ENCODE measurements around the gene MRPL55. TPM values are rescaled to one million over a fixed set of nuclear protein-coding genes. Genes with fewer than 3 reads are reported as not detected.
A peak's percentile ranks its signal among the peaks of the same experiment; 100 is the strongest.

The MRPL55 gene
- total and polyA plus RNA-seq, 2 of the 13 experiments (the other 11 are each of a cell fraction or from before 2014, with no cell fraction given): 58.6 to 92.9 TPM

DNA sequence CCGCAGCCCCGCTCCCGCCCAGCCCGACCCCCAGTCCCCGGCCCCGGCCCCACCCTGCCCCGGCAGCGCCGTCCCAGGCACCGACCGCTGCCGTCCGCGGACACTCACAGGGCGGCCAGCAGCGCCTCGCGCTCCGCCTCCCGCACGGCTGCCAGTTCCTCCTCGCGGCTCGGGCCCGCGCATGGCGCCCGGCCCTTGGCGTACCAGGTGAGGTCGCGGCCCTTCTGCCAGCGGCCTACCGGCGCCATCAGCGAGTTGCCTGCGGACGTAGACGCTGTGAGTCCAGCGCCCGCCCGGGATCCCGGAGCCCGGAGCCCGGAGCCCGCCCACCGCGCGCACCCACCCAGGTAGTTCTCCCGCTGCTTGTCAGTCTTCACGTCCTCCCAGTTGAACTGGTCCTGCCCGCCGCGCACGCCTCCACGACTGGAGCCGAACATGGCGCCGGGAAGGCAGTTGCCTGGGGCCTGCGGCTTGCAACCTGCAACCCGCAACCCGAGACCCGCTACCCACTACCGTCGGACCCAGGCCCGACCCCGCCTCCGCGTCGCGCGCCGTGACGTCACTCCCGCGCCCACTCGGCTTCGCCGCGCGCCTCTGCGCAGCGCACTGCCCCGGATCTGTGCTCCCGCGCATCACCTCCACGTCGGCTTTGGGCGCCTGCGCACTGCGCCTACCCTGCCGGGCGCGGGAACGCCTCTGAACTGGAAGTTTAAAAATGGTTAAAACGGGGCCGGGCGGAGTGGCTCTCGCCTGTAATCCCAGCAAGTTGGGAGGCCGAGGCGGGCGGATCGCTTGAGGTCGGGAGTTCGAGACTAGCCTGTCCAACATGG lies 6.1 kb downstream of the MRPL55 start, which contains the start of gene C1orf35 (continued):
- TF ChIP-seq MXI1 (IDR thresholded peaks at IDR 0.05; ENCODE audit: borderline replicate concordance, low read depth, low read length): peak; percentile 57; the same call in 1 of the 3 replicates
- TF ChIP-seq, protein P1, sequence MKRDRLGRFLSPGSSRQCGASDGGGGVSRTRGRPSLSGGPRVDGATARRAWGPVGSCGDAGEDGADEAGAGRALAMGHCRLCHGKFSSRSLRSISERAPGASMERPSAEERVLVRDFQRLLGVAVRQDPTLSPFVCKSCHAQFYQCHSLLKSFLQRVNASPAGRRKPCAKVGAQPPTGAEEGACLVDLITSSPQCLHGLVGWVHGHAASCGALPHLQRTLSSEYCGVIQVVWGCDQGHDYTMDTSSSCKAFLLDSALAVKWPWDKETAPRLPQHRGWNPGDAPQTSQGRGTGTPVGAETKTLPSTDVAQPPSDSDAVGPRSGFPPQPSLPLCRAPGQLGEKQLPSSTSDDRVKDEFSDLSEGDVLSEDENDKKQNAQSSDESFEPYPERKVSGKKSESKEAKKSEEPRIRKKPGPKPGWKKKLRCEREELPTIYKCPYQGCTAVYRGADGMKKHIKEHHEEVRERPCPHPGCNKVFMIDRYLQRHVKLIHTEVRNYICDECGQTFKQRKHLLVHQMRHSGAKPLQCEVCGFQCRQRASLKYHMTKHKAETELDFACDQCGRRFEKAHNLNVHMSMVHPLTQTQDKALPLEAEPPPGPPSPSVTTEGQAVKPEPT (CRISPR knock-in tag; IDR thresholded peaks at IDR 0.05; ENCODE audit: low read depth): 0 out of 2 replicates have a peak, but pooled peaks have one; percentile 28
- TF ChIP-seq ZNF460 (CRISPR knock-in tag; IDR thresholded peaks at IDR 0.05; ENCODE audit: borderline replicate concordance): no peak; the same call in 1 of the 2 replicates
- TF ChIP-seq PAF1 (CRISPR knock-in tag; IDR thresholded peaks at IDR 0.05): no peak
- no peak for TF ChIP-seq SUZ12 (IDR thresholded peaks at IDR 0.05; ENCODE audit: low read depth, low read length)
- TF ChIP-seq MEF2D (CRISPR knock-in tag; IDR thresholded peaks at IDR 0.05): peak; percentile 40; the same call in 1 of the 2 replicates
- TF ChIP-seq STAT5B (CRISPR knock-in tag; IDR thresholded peaks at IDR 0.05): no peak
- peak; percentile 70 for TF ChIP-seq MED1 (CRISPR knock-in tag; IDR thresholded peaks at IDR 0.05)
- no peak for TF ChIP-seq ZNF83 (CRISPR knock-in tag; IDR thresholded peaks at IDR 0.05; ENCODE audit: borderline replicate concordance)
- TF ChIP-seq, protein P2, sequence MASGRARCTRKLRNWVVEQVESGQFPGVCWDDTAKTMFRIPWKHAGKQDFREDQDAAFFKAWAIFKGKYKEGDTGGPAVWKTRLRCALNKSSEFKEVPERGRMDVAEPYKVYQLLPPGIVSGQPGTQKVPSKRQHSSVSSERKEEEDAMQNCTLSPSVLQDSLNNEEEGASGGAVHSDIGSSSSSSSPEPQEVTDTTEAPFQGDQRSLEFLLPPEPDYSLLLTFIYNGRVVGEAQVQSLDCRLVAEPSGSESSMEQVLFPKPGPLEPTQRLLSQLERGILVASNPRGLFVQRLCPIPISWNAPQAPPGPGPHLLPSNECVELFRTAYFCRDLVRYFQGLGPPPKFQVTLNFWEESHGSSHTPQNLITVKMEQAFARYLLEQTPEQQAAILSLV (CRISPR knock-in tag; IDR thresholded peaks at IDR 0.05; ENCODE audit: borderline replicate concordance): peak; percentile 88; the same call in 1 of the 2 replicates
- no peak for TF ChIP-seq KAT2B (IDR thresholded peaks at IDR 0.05; ENCODE audit: borderline replicate concordance, low read depth, low read length)
- peak; percentile 94 for TF ChIP-seq CENPT (CRISPR knock-in tag; IDR thresholded peaks at IDR 0.05; ENCODE audit: low read depth)
- TF ChIP-seq ZNF282 (IDR thresholded peaks at IDR 0.05; ENCODE audit: partially characterized antibody): no peak
- TF ChIP-seq ZFP1 (CRISPR knock-in tag; IDR thresholded peaks at IDR 0.05): 0 out of 2 replicates have a peak, but pooled peaks have one; percentile 53
- TF ChIP-seq, protein P3, sequence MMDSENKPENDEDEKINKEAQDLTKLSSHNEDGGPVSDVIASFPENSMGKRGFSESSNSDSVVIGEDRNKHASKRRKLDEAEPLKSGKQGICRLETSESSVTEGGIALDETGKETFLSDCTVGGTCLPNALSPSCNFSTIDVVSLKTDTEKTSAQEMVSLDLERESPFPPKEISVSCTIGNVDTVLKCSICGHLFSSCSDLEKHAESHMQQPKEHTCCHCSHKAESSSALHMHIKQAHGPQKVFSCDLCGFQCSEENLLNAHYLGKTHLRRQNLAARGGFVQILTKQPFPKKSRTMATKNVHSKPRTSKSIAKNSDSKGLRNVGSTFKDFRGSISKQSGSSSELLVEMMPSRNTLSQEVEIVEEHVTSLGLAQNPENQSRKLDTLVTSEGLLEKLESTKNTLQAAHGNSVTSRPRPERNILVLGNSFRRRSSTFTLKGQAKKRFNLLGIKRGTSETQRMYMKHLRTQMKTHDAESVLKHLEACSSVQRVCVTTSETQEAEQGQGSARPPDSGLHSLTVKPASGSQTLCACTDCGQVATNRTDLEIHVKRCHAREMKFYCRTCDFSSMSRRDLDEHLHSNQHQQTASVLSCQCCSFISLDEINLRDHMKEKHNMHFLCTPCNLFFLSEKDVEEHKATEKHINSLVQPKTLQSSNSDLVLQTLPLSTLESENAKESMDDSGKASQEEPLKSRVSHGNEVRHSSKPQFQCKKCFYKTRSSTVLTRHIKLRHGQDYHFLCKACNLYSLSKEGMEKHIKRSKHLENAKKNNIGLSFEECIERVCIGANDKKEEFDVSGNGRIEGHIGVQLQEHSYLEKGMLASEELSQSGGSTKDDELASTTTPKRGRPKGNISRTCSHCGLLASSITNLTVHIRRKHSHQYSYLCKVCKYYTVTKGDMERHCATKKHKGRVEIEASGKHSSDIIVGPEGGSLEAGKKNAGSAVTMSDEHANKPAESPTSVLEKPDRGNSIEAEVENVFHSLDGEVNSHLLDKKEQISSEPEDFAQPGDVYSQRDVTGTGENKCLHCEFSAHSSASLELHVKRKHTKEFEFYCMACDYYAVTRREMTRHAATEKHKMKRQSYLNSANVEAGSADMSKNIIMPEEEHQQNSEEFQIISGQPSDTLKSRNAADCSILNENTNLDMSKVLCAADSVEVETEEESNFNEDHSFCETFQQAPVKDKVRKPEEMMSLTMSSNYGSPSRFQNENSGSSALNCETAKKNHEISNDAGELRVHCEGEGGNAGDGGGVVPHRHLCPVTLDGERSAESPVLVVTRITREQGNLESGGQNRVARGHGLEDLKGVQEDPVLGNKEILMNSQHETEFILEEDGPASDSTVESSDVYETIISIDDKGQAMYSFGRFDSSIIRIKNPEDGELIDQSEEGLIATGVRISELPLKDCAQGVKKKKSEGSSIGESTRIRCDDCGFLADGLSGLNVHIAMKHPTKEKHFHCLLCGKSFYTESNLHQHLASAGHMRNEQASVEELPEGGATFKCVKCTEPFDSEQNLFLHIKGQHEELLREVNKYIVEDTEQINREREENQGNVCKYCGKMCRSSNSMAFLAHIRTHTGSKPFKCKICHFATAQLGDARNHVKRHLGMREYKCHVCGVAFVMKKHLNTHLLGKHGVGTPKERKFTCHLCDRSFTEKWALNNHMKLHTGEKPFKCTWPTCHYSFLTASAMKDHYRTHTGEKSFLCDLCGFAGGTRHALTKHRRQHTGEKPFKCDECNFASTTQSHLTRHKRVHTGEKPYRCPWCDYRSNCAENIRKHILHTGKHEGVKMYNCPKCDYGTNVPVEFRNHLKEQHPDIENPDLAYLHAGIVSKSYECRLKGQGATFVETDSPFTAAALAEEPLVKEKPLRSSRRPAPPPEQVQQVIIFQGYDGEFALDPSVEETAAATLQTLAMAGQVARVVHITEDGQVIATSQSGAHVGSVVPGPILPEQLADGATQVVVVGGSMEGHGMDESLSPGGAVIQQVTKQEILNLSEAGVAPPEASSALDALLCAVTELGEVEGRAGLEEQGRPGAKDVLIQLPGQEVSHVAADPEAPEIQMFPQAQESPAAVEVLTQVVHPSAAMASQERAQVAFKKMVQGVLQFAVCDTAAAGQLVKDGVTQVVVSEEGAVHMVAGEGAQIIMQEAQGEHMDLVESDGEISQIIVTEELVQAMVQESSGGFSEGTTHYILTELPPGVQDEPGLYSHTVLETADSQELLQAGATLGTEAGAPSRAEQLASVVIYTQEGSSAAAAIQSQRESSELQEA (CRISPR knock-in tag; IDR thresholded peaks at IDR 0.05; ENCODE audit: not compliant biosample characterization): no peak
- peak; percentile 89 for TF ChIP-seq ZNF589 (CRISPR knock-in tag; conservative IDR thresholded peaks at IDR 0.05)

Data from HepG2 (cell line).